GM18907 (cell line): ENCODE measurements around the gene CELA3A.

Experiments used
- ATAC-seq: cut with Tn5 transposase; IDR thresholded peaks from one replicate; pipeline ENCODE4 v1.9.1; 2021; ENCODE audit warnings: mild to moderate bottlenecking, moderate library complexity; ENCODE audit not compliant: unreplicated experiment

CELA3A gene

DNA sequence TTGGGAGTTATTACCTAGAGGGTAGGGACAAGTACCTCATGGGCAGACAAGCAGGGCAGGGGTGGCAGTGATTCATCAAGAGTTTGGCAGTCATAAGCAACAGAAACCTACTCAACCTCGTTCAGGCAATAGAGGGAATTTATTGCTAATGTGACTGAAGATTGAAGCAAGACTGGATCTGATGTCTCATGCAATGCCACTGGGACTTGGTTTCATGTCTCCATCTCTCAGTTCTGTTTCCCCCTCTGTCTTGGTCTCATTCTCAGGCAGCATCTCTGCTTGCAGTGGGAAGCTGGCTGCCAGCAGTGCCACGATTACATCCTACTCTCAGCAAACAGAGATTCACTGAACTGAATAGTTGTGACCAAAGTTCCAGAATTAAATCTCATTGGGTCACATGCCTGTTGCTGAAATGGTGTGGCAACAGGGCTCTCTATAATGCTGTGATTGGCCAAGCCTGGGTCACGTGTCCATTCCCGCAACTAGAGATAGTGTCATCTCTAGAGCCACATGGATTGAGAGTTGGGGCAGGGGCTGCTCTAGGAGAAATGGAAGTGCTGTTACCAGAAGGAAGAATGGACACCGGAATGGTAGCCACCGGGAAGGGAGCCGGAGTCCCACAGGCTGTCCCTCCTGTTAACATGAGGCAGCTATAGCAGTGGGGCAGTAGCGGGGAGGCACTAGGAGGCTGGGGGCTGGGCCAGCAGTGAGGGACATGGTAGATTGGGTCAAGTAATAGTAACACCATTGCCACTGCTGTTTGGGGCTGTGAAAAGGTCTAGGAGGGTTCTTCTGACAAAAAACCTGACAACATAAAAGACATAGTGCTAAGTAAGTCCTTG is 47.1 kb downstream of the CELA3A start:
- no peak for ATAC-seq

DNA sequence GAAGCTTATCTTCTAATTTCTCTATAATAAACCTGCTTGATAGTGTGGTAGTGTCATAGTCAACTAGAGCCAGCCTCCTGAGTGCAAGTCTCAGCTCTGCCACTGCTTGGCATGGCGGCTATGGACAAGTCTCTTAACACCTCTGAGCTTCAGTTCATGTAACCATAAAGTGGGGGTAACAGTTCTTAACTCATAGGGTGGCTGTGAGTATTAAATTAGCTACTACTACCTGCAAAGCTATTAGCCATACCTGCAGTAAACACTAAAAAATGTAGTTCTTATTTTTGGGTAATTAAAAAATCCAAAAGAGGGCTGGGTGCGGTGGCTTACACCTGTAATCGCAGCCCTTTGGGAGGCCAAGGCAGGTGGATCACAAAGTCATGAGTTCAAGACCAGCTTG is 48.9 kb downstream of the CELA3A start:
- no peak for ATAC-seq

DNA sequence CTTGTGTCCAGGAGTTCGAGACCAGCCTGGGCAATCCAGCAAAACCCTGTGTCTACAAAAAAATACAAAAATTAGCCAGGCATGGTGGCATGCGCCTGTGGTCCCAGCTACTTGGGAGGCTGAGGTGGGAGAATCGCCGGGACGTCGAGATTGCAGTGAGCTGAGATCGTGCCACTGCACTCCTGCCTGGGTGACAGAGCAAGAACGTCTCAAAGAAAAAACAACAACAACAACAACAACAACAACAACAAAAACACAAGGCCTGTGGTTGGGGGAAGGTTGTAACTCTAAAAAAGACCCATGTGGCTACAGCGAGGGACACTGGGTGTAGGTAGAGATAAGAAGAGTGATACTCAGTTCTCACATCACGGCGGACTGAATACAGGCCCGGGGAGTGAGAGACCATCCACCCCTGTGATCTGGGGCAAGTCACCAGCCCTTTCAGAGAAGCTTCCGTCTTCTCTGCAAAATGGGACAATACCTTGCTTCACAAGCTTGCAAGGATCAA is 50.2 kb downstream of the CELA3A start:
- no peak for ATAC-seq

DNA sequence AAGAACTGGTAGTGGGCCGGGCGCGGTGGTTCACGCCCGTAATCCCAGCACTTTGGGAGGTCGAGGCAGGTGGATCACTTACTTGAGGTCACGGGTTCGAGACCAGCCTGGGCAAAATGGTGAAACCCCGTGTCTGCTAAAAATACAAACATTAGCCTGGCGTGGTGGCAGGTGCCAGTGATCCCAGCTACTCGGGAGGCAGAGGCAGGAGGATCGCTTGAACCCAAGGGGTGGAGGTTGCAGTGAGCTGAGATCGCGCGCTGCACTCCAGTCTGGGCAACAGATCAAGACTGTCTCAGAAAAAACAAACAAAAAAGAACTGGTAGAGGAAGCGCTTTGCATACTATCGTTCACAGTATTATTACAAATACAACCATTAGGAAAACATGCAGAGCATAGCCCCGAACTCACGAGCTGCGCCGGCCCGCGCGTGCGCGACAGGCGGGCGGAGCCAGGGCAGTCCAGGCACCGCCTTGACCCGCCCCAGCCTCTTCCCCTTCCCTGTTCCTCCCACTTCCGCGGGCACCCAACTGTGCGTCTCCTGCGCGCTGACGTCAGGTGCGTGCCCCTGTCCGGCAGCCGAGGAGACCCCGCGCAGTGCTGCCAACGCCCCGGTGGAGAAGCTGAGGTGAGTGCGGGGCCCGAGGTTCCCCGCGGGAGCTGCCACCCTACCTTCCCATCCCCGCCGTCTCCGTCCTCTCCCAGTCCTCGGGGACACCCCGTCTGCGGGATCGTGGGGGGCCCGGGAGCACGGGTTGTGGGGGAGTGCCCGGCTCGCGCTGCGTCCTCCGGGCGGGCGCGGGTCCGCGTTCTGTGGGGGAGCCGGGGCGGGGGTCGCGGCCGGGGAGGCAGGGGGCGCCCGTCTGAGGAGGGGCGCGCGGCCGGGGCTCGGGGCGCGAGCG is 50.9 kb downstream of the CELA3A start, which contains the start of gene CDC42:
Gene CDC42, plus strand, starts transcription at position 595 of the 902 bp plus-strand sequence. CDS start 25,770 bp downstream, outside the sequence.
- peak; percentile 86 for ATAC-seq

DNA sequence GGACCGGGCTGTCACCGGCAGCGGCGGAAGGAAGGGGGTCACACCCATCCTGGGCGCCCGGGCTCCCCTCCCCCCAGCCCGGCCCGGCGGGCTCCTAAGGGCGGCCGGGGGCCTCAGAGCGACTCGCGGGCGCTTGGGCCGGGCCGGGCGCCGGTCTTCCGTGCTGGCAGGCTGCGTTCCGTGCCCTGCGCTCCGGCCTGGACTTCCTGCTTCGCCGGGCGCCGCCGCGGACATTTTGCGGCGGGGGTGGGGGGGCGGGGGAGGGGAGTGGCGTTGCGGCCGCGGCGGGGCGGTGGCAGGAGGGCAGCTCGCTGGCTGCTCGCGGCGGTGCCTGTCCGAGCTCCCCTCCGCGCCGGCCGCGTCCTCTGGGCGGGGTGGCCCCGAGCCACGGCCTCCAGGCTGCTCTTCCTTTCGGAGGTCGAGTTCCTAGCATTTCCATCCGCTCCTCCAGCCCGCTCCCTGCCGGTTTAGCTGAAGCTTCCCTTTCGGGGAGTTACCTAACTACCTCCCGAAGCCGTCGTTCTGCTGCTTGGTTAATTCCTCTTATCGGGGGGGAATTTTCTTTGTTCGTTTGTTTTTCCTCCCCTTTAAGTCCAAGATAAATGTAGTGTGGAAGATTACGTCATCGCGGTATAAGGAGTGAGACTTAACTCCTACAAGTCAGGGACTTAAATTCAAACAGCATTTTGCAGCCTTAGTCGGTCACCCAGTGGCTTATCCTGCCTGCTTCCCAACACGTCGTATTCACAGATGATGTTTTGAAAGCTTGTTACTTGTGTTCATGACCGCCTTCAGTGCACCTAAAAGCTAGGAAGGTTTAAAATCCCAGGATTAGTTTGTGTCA is 51.8 kb downstream of the CELA3A start:
- ATAC-seq = peak; percentile 40

DNA sequence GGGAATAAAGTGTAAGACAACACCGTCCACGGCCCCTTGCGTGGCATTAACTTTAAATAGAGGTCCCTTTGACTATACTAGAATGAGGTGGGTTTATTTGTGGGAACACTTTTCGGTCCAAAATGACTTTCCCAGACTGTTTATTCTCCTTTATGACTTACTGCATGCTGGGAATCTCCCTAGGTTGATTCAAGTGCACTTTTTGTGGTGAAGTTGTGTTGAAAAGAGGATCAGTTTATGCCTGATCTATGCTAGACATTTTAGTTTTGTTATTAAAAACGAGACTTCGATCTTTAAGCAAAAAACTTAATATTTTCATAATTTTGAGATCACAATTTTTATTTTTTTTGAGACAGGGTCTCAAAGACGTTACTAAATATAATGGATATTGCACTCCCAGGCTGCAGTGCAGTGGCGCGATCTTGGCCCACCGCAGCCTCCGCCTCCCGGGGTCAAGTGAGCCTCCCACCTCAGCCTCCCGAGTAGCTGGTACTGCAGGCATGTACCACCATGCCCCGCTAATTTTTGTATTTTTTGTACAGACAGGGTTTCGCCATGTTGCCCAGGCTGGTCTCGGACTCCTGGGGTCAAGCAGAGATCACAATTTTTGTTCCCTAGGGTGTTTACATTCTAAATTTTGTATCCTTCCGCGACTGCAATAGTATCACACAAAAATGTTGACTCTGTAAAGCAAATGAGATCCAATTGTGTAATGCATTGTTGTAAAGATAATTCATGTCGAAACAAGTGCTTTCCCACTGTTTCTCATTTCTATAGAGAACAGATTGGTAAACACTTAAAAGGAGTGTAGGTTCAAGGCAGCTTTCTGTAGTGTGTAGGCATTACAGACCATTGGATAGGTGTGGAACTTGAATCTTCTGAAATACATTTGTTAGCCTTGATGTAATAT is 52.7 kb downstream of the CELA3A start:
- ATAC-seq = no peak

DNA sequence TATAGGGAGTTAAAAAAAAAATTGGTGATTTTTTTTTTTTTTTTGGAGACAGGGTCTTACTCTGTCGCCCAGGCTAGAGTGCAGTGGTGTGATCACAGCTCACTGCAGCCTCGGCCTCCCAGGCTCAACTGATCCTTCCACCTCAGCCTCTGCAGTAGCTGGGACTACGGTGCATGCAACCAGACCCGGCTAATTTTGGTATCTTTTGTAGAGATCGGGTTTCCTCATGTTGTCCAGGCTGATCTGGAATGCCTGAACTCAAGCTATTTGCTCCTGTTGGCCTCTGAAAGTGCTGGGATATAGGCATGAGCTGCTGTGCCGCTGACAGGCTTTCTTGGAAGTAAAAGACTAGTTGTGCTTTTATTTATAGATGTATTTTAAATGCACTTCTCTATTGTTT is 54.0 kb downstream of the CELA3A start:
- no peak for ATAC-seq

DNA sequence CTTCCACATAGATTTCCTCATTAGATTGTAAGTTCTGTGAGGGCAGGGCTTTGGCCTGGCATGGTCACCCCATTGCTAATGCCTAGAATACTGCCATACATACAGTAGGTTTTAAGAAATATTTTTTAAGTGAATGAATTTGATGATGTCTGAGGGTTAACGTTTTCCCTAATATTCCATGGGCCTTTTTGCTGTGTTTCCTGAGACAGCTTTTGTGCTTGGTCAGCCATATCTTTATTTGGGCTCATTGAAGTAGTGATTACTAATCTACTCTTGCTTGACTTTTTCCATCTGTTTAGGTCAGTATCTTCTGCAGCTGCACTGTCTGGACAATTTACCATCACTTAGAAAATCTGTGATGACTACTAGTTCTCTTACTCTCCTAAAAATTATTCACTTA is 54.6 kb downstream of the CELA3A start:
- no peak for ATAC-seq

DNA sequence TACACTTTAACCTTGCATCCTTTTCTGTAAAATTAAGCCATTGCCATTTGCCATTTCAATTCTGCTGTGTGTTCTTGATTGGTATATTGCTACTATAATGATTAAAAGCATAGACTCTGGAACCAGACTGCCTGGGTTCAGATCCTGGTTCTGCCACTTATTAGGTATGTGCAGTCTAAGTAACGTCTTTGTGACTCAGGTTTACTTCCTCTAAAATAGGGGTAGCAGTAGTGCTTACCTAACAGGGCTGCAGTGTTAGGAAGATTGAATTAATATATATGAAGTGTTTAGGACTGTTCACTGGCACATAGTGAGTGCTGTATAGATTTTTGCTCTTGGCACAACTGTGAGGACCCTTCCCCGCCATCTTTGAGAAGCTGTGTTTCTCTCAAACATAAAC is 55.5 kb downstream of the CELA3A start:
- no peak for ATAC-seq

DNA sequence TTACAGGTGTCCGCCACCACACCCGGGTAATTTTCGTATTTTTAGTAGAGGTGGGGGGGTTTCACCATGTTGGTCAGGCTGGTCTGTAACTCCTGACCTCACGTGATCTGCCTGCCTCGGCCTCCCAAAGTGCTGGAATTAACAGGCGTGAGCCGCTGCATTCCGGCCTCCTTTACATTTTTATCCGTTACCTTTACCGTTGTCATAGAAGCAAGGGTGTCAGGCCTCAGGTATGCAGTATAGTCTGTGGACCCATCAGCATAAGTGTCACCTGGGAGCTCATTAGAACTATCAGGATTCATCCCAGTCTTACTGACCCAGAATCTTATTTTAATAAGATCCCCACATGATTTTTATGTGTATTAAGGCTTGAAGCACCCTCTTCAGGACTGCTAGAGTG is 56.4 kb downstream of the CELA3A start:
- ATAC-seq = no peak
